ENCODE data around the gene GZMA. TPM values are rescaled to one million over a fixed set of nuclear protein-coding genes. Genes with fewer than 3 reads are reported as not detected.

The GZMA gene
- total and polyA plus RNA-seq, 2 experiments from 2014 or later = not detected

DNA sequence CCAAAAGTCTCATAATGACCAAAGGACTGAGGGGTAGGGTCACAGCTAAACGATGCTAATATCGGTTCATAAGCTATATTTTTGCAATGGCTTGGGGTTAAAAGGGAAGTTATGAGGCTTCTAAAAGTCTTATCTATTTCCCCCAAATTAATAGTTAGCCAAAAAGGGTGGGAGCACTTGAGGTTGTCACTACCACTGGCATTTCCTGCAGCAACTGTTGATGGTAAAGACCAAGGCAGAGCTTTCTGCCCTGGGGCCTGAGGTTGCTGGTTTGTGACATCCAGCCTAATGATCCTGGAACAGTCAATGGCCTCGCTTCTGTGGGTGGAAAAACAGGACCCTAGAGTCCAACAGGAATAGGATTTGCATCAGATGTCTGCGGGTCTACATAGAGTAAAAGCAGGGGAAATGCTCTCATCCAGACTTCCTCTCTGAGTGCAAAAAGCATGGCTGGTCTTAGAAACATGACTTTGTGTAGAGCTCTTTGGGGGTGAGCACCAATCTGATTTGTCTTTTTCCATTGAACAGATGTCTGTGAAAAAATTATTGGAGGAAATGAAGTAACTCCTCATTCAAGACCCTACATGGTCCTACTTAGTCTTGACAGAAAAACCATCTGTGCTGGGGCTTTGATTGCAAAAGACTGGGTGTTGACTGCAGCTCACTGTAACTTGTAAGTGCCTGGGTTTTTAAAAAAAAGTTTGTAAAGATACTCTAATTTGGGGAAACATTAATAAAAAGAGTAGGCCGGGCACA, 2.7 kb downstream of the GZMA start:
- Mint-ChIP-seq H3K4me3 (no peak overlapping the region), H3K36me3 (ENCODE audit: low read depth) (no peaks in the 10 kb centered on the region), H3K27ac (no peak overlapping the region), H3K4me1 (peaks cover 8% of the 10 kb centered on the region), H3K9me3 (peaks cover 5% of the 10 kb centered on the region; the same call in 2 of the 3 replicates), H3K27me3 (ENCODE audit: insufficient read depth, low read depth, poor library complexity) (peaks cover 2% of the 10 kb centered on the region)
- Histone ChIP-seq H3K27ac (ENCODE audit: low read depth) (no peak overlapping the region), H4K20me1 (replicated peaks; ENCODE audit: insufficient read depth) (no peaks in the 10 kb centered on the region), H3K4me1 (ENCODE audit: insufficient read depth) (peaks cover 9% of the 10 kb centered on the region), H3K36me3 (ENCODE audit: insufficient read depth) (no peaks in the 10 kb centered on the region), H2AFZ (0 out of 2 replicates have a peak overlapping the region, but pooled peaks have one; percentile 56), H3K79me2 (replicated peaks; ENCODE audit: insufficient read depth) (no peaks in the 10 kb centered on the region), H3F3A (replicated peaks; ENCODE audit: low read depth) (no peaks in the 10 kb centered on the region), H3K4me2 (no peak overlapping the region), H3K27me3 (ENCODE audit: insufficient read depth) (no peaks in the 10 kb centered on the region), H3K4me3 (no peak overlapping the region), H3K9me2 (ENCODE audit: insufficient read depth) (no peaks in the 10 kb centered on the region)
- DNase-seq (ENCODE audit: low spot score) (no peak), ATAC-seq (no peak)
- TF ChIP-seq EZH2phosphoT487 (IDR thresholded peaks at IDR 0.05; ENCODE audit: unreplicated experiment) (no peak), POLR2AphosphoS5 (IDR thresholded peaks at IDR 0.05; ENCODE audit: low read depth) (no peak), ZNF331 (CRISPR knock-in tag; IDR thresholded peaks at IDR 0.05; ENCODE audit: low read depth) (no peak), NANOG (IDR thresholded peaks at IDR 0.05; ENCODE audit: borderline replicate concordance) (no peak), JUNB (IDR thresholded peaks at IDR 0.05; ENCODE audit: unreplicated experiment) (no peak), ZNF114 (CRISPR knock-in tag; IDR thresholded peaks at IDR 0.05) (no peak), CREB1 (CRISPR knock-in tag; IDR thresholded peaks at IDR 0.05; ENCODE audit: low read depth) (no peak), EZH2 (IDR thresholded peaks at IDR 0.05; ENCODE audit: low read depth, unreplicated experiment) (no peak), STAT1 (IDR thresholded peaks at IDR 0.05; ENCODE audit: unreplicated experiment) (no peak)
- TF ChIP-seq, protein P1, sequence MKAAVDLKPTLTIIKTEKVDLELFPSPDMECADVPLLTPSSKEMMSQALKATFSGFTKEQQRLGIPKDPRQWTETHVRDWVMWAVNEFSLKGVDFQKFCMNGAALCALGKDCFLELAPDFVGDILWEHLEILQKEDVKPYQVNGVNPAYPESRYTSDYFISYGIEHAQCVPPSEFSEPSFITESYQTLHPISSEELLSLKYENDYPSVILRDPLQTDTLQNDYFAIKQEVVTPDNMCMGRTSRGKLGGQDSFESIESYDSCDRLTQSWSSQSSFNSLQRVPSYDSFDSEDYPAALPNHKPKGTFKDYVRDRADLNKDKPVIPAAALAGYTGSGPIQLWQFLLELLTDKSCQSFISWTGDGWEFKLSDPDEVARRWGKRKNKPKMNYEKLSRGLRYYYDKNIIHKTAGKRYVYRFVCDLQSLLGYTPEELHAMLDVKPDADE (IDR thresholded peaks at IDR 0.05) = no peak
- TF ChIP-seq, protein P2, sequence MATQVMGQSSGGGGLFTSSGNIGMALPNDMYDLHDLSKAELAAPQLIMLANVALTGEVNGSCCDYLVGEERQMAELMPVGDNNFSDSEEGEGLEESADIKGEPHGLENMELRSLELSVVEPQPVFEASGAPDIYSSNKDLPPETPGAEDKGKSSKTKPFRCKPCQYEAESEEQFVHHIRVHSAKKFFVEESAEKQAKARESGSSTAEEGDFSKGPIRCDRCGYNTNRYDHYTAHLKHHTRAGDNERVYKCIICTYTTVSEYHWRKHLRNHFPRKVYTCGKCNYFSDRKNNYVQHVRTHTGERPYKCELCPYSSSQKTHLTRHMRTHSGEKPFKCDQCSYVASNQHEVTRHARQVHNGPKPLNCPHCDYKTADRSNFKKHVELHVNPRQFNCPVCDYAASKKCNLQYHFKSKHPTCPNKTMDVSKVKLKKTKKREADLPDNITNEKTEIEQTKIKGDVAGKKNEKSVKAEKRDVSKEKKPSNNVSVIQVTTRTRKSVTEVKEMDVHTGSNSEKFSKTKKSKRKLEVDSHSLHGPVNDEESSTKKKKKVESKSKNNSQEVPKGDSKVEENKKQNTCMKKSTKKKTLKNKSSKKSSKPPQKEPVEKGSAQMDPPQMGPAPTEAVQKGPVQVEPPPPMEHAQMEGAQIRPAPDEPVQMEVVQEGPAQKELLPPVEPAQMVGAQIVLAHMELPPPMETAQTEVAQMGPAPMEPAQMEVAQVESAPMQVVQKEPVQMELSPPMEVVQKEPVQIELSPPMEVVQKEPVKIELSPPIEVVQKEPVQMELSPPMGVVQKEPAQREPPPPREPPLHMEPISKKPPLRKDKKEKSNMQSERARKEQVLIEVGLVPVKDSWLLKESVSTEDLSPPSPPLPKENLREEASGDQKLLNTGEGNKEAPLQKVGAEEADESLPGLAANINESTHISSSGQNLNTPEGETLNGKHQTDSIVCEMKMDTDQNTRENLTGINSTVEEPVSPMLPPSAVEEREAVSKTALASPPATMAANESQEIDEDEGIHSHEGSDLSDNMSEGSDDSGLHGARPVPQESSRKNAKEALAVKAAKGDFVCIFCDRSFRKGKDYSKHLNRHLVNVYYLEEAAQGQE (IDR thresholded peaks at IDR 0.05; ENCODE audit: unreplicated experiment) = no peak
- TF ChIP-seq, protein P3, sequence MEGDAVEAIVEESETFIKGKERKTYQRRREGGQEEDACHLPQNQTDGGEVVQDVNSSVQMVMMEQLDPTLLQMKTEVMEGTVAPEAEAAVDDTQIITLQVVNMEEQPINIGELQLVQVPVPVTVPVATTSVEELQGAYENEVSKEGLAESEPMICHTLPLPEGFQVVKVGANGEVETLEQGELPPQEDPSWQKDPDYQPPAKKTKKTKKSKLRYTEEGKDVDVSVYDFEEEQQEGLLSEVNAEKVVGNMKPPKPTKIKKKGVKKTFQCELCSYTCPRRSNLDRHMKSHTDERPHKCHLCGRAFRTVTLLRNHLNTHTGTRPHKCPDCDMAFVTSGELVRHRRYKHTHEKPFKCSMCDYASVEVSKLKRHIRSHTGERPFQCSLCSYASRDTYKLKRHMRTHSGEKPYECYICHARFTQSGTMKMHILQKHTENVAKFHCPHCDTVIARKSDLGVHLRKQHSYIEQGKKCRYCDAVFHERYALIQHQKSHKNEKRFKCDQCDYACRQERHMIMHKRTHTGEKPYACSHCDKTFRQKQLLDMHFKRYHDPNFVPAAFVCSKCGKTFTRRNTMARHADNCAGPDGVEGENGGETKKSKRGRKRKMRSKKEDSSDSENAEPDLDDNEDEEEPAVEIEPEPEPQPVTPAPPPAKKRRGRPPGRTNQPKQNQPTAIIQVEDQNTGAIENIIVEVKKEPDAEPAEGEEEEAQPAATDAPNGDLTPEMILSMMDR (conservative IDR thresholded peaks at IDR 0.05; ENCODE audit: low read depth in 2 of 2) = no peak
- TF ChIP-seq, protein P4, sequence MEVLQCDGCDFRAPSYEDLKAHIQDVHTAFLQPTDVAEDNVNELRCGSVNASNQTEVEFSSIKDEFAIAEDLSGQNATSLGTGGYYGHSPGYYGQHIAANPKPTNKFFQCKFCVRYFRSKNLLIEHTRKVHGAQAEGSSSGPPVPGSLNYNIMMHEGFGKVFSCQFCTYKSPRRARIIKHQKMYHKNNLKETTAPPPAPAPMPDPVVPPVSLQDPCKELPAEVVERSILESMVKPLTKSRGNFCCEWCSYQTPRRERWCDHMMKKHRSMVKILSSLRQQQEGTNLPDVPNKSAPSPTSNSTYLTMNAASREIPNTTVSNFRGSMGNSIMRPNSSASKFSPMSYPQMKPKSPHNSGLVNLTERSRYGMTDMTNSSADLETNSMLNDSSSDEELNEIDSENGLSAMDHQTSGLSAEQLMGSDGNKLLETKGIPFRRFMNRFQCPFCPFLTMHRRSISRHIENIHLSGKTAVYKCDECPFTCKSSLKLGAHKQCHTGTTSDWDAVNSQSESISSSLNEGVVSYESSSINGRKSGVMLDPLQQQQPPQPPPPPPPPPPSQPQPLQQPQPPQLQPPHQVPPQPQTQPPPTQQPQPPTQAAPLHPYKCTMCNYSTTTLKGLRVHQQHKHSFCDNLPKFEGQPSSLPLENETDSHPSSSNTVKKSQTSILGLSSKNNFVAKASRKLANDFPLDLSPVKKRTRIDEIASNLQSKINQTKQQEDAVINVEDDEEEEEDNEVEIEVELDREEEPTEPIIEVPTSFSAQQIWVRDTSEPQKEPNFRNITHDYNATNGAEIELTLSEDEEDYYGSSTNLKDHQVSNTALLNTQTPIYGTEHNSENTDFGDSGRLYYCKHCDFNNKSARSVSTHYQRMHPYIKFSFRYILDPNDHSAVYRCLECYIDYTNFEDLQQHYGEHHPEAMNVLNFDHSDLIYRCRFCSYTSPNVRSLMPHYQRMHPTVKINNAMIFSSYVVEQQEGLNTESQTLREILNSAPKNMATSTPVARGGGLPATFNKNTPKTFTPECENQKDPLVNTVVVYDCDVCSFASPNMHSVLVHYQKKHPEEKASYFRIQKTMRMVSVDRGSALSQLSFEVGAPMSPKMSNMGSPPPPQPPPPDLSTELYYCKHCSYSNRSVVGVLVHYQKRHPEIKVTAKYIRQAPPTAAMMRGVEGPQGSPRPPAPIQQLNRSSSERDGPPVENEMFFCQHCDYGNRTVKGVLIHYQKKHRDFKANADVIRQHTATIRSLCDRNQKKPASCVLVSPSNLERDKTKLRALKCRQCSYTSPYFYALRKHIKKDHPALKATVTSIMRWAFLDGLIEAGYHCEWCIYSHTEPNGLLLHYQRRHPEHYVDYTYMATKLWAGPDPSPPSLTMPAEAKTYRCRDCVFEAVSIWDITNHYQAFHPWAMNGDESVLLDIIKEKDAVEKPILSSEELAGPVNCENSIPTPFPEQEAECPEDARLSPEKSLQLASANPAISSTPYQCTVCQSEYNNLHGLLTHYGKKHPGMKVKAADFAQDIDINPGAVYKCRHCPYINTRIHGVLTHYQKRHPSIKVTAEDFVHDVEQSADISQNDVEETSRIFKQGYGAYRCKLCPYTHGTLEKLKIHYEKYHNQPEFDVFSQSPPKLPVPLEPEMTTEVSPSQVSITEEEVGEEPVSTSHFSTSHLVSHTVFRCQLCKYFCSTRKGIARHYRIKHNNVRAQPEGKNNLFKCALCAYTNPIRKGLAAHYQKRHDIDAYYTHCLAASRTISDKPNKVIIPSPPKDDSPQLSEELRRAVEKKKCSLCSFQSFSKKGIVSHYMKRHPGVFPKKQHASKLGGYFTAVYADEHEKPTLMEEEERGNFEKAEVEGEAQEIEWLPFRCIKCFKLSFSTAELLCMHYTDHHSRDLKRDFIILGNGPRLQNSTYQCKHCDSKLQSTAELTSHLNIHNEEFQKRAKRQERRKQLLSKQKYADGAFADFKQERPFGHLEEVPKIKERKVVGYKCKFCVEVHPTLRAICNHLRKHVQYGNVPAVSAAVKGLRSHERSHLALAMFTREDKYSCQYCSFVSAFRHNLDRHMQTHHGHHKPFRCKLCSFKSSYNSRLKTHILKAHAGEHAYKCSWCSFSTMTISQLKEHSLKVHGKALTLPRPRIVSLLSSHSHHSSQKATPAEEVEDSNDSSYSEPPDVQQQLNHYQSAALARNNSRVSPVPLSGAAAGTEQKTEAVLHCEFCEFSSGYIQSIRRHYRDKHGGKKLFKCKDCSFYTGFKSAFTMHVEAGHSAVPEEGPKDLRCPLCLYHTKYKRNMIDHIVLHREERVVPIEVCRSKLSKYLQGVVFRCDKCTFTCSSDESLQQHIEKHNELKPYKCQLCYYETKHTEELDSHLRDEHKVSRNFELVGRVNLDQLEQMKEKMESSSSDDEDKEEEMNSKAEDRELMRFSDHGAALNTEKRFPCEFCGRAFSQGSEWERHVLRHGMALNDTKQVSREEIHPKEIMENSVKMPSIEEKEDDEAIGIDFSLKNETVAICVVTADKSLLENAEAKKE (CRISPR knock-in tag; IDR thresholded peaks at IDR 0.05) = no peak
